HCT116 (cell line): ENCODE data around the gene BRCA2. TPM values are rescaled to one million over a fixed set of nuclear protein-coding genes. Genes with fewer than 3 reads are reported as not detected.

Experiments used
- ATAC-seq: fragments of 200-7000 bp; cut with Tn5 transposase; 2 replicates; pipeline ENCODE4 v1.9.1; 2020; ENCODE audit warnings: mild to moderate bottlenecking, moderate library complexity
- BruUV-seq: library from RNA; stranded (reverse); fragments of 400-500 nt; replicated peaks from 2 replicates; lab custom pipeline; 2021; lab: Mats Ljungman, UMichigan
- CTCF ChIA-PET: fragments of 300-600 bp; sonication (Branson Sonifier 250); formaldehyde crosslinking; loops from one replicate; lab custom pipeline; 2021; ENCODE audit warnings: antibody characterized with exemption; lab: Charles Lee
- POLR2A ChIA-PET: fragments of 300-600, 350-600 bp; sonication (Branson Sonifier 250); formaldehyde crosslinking; loops from one replicate; lab custom pipeline; 2021; ENCODE audit warnings: antibody characterized with exemption; lab: Charles Lee
- RAD21 ChIA-PET, 2 experiments: fragments of 300-600 bp; sonication (Branson Sonifier 250); formaldehyde crosslinking; loops; one replicate each; lab custom pipeline; 2023; ENCODE audit warnings: low total read pairs in 2 of 2; ENCODE audit not compliant: uncharacterized antibody in 2 of 2, unreplicated experiment in 2 of 2, low non-redundant PET in 1 of 2; lab: Charles Lee
- DNase-seq: peaks from one replicate; pipeline ENCODE4 v3.0.0-alpha.2; 2010; ENCODE audit warnings: low read depth, low spot score
- H2AFZ ChIP-seq: fragments of 200-600 bp; shearing (Covaris generic), sonication (generic); 2 replicates; pipeline ENCODE4 v1.6.1; 2017; ENCODE audit warnings: low read depth, mixed run types, mixed read lengths, antibody characterized with exemption, low read length; ENCODE audit not compliant: poor library complexity, severe bottlenecking
- H3K27ac ChIP-seq: 2 replicates; pipeline ENCODE4 v1.5.1; 2012; ENCODE audit warnings: low read depth, low read length
- H3K27me3 ChIP-seq: fragments of 200-600 bp; sonication (generic); 2 replicates; pipeline ENCODE4 v1.6.1; 2016; ENCODE audit warnings: mixed run types, low read length, mixed read lengths; ENCODE audit not compliant: insufficient read depth
- H3K36me3 ChIP-seq, 2 experiments: fragments of 200-500 bp in 1 of 2; fragments of 200-600 bp in 1 of 2; sonication (Bioruptor generic) in 1 of 2; sonication (generic) in 1 of 2; 2 replicates each; pipeline versions ENCODE4 v1.5.1 to v1.6.1; 2014 to 2016; ENCODE audit warnings: low read length in 2 of 2, inconsistent platforms in 1 of 2, mixed read lengths in 1 of 2, mixed run types in 1 of 2; ENCODE audit not compliant: insufficient read depth in 2 of 2, control insufficient read depth in 1 of 2
- H3K4me1 ChIP-seq, 2 experiments: fragments of 200-600 bp in 1 of 2; sonication (generic) in 1 of 2; 2 replicates each; pipeline versions ENCODE4 v1.5.1 to v1.6.1; 2012 to 2017; ENCODE audit warnings: low read length in 2 of 2, inconsistent platforms in 1 of 2, mild to moderate bottlenecking in 1 of 2, mixed read lengths in 1 of 2, mixed run types in 1 of 2, moderate library complexity in 1 of 2; ENCODE audit not compliant: insufficient read depth in 2 of 2, control insufficient read depth in 1 of 2
- H3K4me2 ChIP-seq: fragments of 200-600 bp; sonication (generic); 2 replicates; pipeline ENCODE4 v1.6.1; 2017; ENCODE audit warnings: mixed run types, low read length, mixed read lengths
- H3K4me3 ChIP-seq, 2 experiments: fragments of 200-600 bp in 1 of 2; sonication (generic) in 1 of 2; replicated peaks in 1 of 2; 2 replicates each; pipeline ENCODE4 v1.5.1; 2011 to 2016; ENCODE audit warnings: low read length in 2 of 2, control low read depth in 1 of 2, low read depth in 1 of 2, mild to moderate bottlenecking in 1 of 2, mixed read lengths in 1 of 2, mixed run types in 1 of 2
- H3K79me2 ChIP-seq: fragments of 200-600 bp; sonication (generic); 2 replicates; pipeline ENCODE4 v1.6.1; 2017; ENCODE audit warnings: mild to moderate bottlenecking, mixed run types, low read length, moderate library complexity, mixed read lengths; ENCODE audit not compliant: insufficient read depth
- H3K9ac ChIP-seq: fragments of 200-600 bp; sonication (generic); 2 replicates; pipeline ENCODE4 v1.6.1; 2016; ENCODE audit warnings: low read length, mixed read lengths
- H3K9me2 ChIP-seq: fragments of 200-600 bp; sonication (generic), shearing (Covaris generic); 2 replicates; pipeline ENCODE4 v1.6.1; 2017; ENCODE audit warnings: mixed run types, mild to moderate bottlenecking, moderate library complexity; ENCODE audit not compliant: insufficient read depth
- H3K9me3 ChIP-seq, 2 experiments: fragments of 200-500 bp in 1 of 2; fragments of 200-600 bp in 1 of 2; sonication (Bioruptor generic) in 1 of 2; sonication (generic) in 1 of 2; 2 replicates each; pipeline ENCODE4 v1.6.1; 2014 to 2017; ENCODE audit warnings: low read length in 2 of 2, mixed read lengths in 2 of 2, inconsistent platforms in 1 of 2, low read depth in 1 of 2, mild to moderate bottlenecking in 1 of 2, mixed run types in 1 of 2, moderate library complexity in 1 of 2; ENCODE audit not compliant: control insufficient read depth in 1 of 2, insufficient read depth in 1 of 2
- H4K20me1 ChIP-seq: fragments of 200-600 bp; sonication (generic), shearing (Covaris generic); 2 replicates; pipeline ENCODE4 v1.6.1; 2017; ENCODE audit warnings: mixed run types, mild to moderate bottlenecking, moderate library complexity; ENCODE audit not compliant: insufficient read depth
- CBX3 ChIP-seq: IDR thresholded peaks from 2 replicates; pipeline ENCODE4 v1.6.1; 2012; ENCODE audit warnings: low read depth
- CEBPB ChIP-seq: IDR thresholded peaks from 2 replicates; pipeline ENCODE4 v1.6.1; 2012; ENCODE audit warnings: low read depth
- EZH2phosphoT487 ChIP-seq: fragments of 200-600 bp; IDR thresholded peaks from 2 replicates; pipeline ENCODE4 v1.6.1; 2018; ENCODE audit warnings: antibody characterized with exemption, borderline replicate concordance
- FOSL1 ChIP-seq: IDR thresholded peaks from 2 replicates; pipeline ENCODE4 v1.6.1; 2012; ENCODE audit warnings: low read depth
- POLR2AphosphoS5 ChIP-seq: IDR thresholded peaks from 2 replicates; pipeline ENCODE4 v1.6.1; 2011; ENCODE audit warnings: mild to moderate bottlenecking, low read depth, low read length, moderate library complexity
- SIN3A ChIP-seq: IDR thresholded peaks from 2 replicates; pipeline ENCODE4 v1.6.1; 2012; ENCODE audit warnings: low read depth
- SRF ChIP-seq: IDR thresholded peaks from 2 replicates; pipeline ENCODE4 v1.6.1; 2012; ENCODE audit warnings: low read depth
- YY1 ChIP-seq: IDR thresholded peaks from 2 replicates; pipeline ENCODE4 v1.6.1; 2011; ENCODE audit warnings: low read length, low read depth, moderate library complexity, mild to moderate bottlenecking; ENCODE audit not compliant: insufficient replicate concordance; ENCODE audit errors: extremely low read depth
- intact Hi-C: fragments of 100-400 bp; cut with micrococcal nuclease; formaldehyde crosslinking; loops from 2 replicates; pipeline ENCODE4 v1.10.0; 2022
- total RNA-seq: library from RNA; stranded (reverse); gene quantifications from one replicate; pipeline ENCODE4 v1.2.1, GENCODE V29; 2021; ENCODE audit not compliant: unreplicated experiment
- TF ChIP-seq, protein P1 (sequence below): IDR thresholded peaks from 2 replicates; pipeline ENCODE4 v1.6.1; 2012; ENCODE audit warnings: low read depth
- TF ChIP-seq, protein P2 (sequence below): IDR thresholded peaks from 2 replicates; pipeline ENCODE4 v1.6.1; 2011; ENCODE audit warnings: mild to moderate bottlenecking, low read length, moderate library complexity; ENCODE audit not compliant: insufficient replicate concordance; ENCODE audit errors: extremely low read depth

The BRCA2 gene
- total RNA-seq, 1 experiment from 2014 or later: 14.2 TPM

DNA sequence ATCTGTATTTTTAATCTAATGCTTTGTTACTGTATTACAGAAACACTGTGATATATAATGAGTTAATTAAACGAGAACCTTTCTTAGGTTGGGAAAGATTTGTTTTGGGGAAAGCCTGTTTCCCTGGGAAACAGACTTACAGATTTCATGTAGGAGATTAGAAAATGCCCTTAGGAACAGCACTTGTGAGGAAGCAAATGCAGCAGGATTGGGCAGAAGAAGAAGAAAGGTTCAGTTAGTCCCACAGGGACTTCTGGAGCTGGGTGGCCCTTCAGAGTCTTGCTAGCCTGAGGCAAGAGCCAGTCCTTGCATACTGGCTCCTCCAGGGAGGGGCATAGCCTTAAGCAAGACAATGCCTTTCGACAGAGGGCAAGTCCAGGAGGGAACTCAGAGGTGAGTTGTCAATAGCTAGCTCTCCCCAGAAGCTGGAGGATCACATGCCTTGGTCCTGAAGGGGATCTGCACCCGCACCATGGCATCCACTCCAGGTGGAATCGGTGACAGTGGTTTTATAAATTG lies 75.9 kb downstream of the BRCA2 start:
- H3K79me2 ChIP-seq: no peaks in the 10 kb centered on the region
- ATAC-seq (no peak), DNase-seq (no peak)
- TF ChIP-seq POLR2AphosphoS5 (no peak), YY1 (no peak), FOSL1 (no peak), SRF (no peak), CEBPB (no peak), EZH2phosphoT487 (no peak), CBX3 (no peak), SIN3A (no peak)
- TF ChIP-seq, protein P1, sequence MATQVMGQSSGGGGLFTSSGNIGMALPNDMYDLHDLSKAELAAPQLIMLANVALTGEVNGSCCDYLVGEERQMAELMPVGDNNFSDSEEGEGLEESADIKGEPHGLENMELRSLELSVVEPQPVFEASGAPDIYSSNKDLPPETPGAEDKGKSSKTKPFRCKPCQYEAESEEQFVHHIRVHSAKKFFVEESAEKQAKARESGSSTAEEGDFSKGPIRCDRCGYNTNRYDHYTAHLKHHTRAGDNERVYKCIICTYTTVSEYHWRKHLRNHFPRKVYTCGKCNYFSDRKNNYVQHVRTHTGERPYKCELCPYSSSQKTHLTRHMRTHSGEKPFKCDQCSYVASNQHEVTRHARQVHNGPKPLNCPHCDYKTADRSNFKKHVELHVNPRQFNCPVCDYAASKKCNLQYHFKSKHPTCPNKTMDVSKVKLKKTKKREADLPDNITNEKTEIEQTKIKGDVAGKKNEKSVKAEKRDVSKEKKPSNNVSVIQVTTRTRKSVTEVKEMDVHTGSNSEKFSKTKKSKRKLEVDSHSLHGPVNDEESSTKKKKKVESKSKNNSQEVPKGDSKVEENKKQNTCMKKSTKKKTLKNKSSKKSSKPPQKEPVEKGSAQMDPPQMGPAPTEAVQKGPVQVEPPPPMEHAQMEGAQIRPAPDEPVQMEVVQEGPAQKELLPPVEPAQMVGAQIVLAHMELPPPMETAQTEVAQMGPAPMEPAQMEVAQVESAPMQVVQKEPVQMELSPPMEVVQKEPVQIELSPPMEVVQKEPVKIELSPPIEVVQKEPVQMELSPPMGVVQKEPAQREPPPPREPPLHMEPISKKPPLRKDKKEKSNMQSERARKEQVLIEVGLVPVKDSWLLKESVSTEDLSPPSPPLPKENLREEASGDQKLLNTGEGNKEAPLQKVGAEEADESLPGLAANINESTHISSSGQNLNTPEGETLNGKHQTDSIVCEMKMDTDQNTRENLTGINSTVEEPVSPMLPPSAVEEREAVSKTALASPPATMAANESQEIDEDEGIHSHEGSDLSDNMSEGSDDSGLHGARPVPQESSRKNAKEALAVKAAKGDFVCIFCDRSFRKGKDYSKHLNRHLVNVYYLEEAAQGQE: no peak
- TF ChIP-seq, protein P2, sequence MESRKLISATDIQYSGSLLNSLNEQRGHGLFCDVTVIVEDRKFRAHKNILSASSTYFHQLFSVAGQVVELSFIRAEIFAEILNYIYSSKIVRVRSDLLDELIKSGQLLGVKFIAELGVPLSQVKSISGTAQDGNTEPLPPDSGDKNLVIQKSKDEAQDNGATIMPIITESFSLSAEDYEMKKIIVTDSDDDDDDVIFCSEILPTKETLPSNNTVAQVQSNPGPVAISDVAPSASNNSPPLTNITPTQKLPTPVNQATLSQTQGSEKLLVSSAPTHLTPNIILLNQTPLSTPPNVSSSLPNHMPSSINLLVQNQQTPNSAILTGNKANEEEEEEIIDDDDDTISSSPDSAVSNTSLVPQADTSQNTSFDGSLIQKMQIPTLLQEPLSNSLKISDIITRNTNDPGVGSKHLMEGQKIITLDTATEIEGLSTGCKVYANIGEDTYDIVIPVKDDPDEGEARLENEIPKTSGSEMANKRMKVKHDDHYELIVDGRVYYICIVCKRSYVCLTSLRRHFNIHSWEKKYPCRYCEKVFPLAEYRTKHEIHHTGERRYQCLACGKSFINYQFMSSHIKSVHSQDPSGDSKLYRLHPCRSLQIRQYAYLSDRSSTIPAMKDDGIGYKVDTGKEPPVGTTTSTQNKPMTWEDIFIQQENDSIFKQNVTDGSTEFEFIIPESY: no peak
- H3K27me3 ChIP-seq: no peaks in the 10 kb centered on the region
- no peaks in the 10 kb centered on the region for H3K4me1 ChIP-seq
- H3K4me3 ChIP-seq: no peak overlapping the region
- ChIA-PET CTCF (no interaction called here), RAD21 (no interaction called here), POLR2A (no interaction called here)
- H3K27ac ChIP-seq: no peak overlapping the region
- H3K4me2 ChIP-seq: no peak overlapping the region
- BruUV-seq: no TSS peak
- intact Hi-C loops: no loop called here
- no peaks in the 10 kb centered on the region for H4K20me1 ChIP-seq
- no peaks in the 10 kb centered on the region for H3K9me2 ChIP-seq
- H3K36me3 ChIP-seq: 0 out of 4 replicates have a peak, but pooled peaks cover 0 to 5% of the 10 kb centered on the region in 2 experiments
- no peak overlapping the region for H3K9ac ChIP-seq
- no peak overlapping the region for H2AFZ ChIP-seq
- H3K9me3 ChIP-seq: no peaks in the 10 kb centered on the region
